GM12878 (cell line): ENCODE results near the gene PDIA3. TPM values are rescaled to one million over a fixed set of nuclear protein-coding genes. Genes with fewer than 3 reads are reported as not detected.

ENCODE experiments used
- ATAC-seq: fragments of 200-7000 bp; cut with Tn5 transposase; 3 replicates; pipeline ENCODE4 v1.9.1; 2020; ENCODE audit warnings: mild to moderate bottlenecking, moderate library complexity
- BruUV-seq: library from RNA; stranded (reverse); fragments of 400-500 nt; replicated peaks from 2 replicates; lab custom pipeline; 2021; lab: Mats Ljungman, UMichigan
- CTCF ChIA-PET: fragments of 300-600 bp; sonication (Branson Sonifier 250); formaldehyde crosslinking; extraction: SDS; loops from one replicate; lab custom pipeline; 2021; ENCODE audit warnings: inconsistent platforms; lab: Yijun Ruan, JAX
- POLR2A ChIA-PET: fragments of 350-600 bp; formaldehyde crosslinking; extraction: SDS; loops from one replicate; lab custom pipeline; 2021; ENCODE audit warnings: inconsistent platforms; lab: Charles Lee
- RAD21 ChIA-PET: fragments of 300-600 bp; sonication (Branson Sonifier 250); formaldehyde crosslinking; loops from one replicate; lab custom pipeline; 2023; ENCODE audit warnings: antibody characterized with exemption; ENCODE audit not compliant: unreplicated experiment; lab: Charles Lee
- SMC1A ChIA-PET: fragments of 300-600 bp; sonication (Branson Sonifier 250); formaldehyde crosslinking; loops from one replicate; lab custom pipeline; 2023; ENCODE audit not compliant: unreplicated experiment, uncharacterized antibody; lab: Charles Lee
- DNase-seq: peaks from one replicate; pipeline ENCODE4 v3.0.0-alpha.2; 2011; ENCODE audit warnings: low read depth, low spot score
- FAIRE-seq: peaks from 3 replicates; lab custom pipeline; 2011; peaks lifted over from hg19 to GRCh38; lab: Jason Lieb, UNC
- H2AFZ ChIP-seq: 2 replicates; pipeline ENCODE4 v1.6.0; 2011; ENCODE audit warnings: low read depth, low read length, control low read depth; ENCODE audit not compliant: control insufficient read depth
- H3K27ac ChIP-seq: 2 replicates; pipeline ENCODE4 v1.5.1; 2011; ENCODE audit warnings: control low read depth; ENCODE audit not compliant: control insufficient read depth, insufficient read depth
- H3K27me3 ChIP-seq, 2 experiments: replicated peaks in 1 of 2; 2 replicates each; pipeline versions ENCODE4 v1.6.0 to v1.6.1; 2011; ENCODE audit warnings: low read length in 1 of 2; ENCODE audit not compliant: control insufficient read depth in 2 of 2, insufficient read depth in 2 of 2
- H3K36me3 ChIP-seq, 2 experiments: 2 replicates each; pipeline ENCODE4 v1.5.1; 2011; ENCODE audit warnings: low read length in 1 of 2; ENCODE audit not compliant: control insufficient read depth in 2 of 2, insufficient read depth in 2 of 2
- H3K4me1 ChIP-seq: 2 replicates; pipeline ENCODE4 v1.6.1; 2011; ENCODE audit warnings: mild to moderate bottlenecking, low read length, moderate library complexity, mixed read lengths; ENCODE audit not compliant: control insufficient read depth, insufficient read depth
- H3K4me2 ChIP-seq: 2 replicates; pipeline ENCODE4 v1.6.0; 2011; ENCODE audit warnings: control low read depth; ENCODE audit not compliant: control insufficient read depth, insufficient read depth
- H3K4me3 ChIP-seq: fragments of 200-600 bp; sonication (generic); 2 replicates; pipeline ENCODE4 v1.5.1; 2016
- H3K79me2 ChIP-seq: 2 replicates; pipeline ENCODE4 v1.6.0; 2011; ENCODE audit warnings: low read length; ENCODE audit not compliant: control insufficient read depth, insufficient read depth
- H3K9ac ChIP-seq: 2 replicates; pipeline ENCODE4 v1.8.0; 2011; ENCODE audit warnings: low read length, control low read depth, mixed read lengths; ENCODE audit not compliant: control insufficient read depth, insufficient read depth
- H3K9me3 ChIP-seq: replicated peaks from 3 replicates; pipeline ENCODE4 v1.5.1; 2011; ENCODE audit warnings: mild to moderate bottlenecking, low read length; ENCODE audit not compliant: control insufficient read depth, insufficient read depth
- H4K20me1 ChIP-seq: 2 replicates; pipeline ENCODE4 v1.6.0; 2011; ENCODE audit not compliant: control insufficient read depth, insufficient read depth
- ESRRA ChIP-seq: IDR thresholded peaks from 2 replicates; pipeline ENCODE4 v1.6.1; 2012; ENCODE audit warnings: mild to moderate bottlenecking, low read length, improper control_type of control experiment
- KLF5 ChIP-seq: fragments of 450-650 bp; IDR thresholded peaks from 2 replicates; pipeline ENCODE4 v1.6.1; 2014; ENCODE audit warnings: mild to moderate bottlenecking; ENCODE audit not compliant: partially characterized antibody
- LARP7 ChIP-seq: fragments of 450-650 bp; IDR thresholded peaks from 2 replicates; pipeline ENCODE4 v1.6.1; 2017; ENCODE audit warnings: mild to moderate bottlenecking
- ZZZ3 ChIP-seq: IDR thresholded peaks from 2 replicates; pipeline ENCODE4 v1.6.1; 2011; ENCODE audit warnings: low read depth; ENCODE audit not compliant: control insufficient read depth, insufficient read length
- WGBS: methylation state at CpG from one replicate; pipeline ENCODE4 v1.1.6; 2016; ENCODE audit warnings: low lambda C conversion rate; ENCODE audit not compliant: insufficient replicate concordance, insufficient coverage; ENCODE audit errors: missing lambda C conversion rate; 5-methylcytosine and 5-hydroxymethylcytosine counted together
- in situ Hi-C: fragments of 300-500 bp; cut with MboI; formaldehyde crosslinking; loops from 9 replicates; pipeline ENCODE4 v1.14.3; 2018; ENCODE audit warnings: mixed read lengths
- intact Hi-C: fragments of 100-400 bp; cut with micrococcal nuclease; formaldehyde crosslinking; loops from one replicate; pipeline ENCODE4 v1.14.2; 2022; ENCODE audit not compliant: unreplicated experiment
- polyA plus RNA-seq, 11 experiments: library from polyadenylated mRNA; depleted of rRNA in 4 of 11; unstranded in 6 of 11; stranded (reverse) in 5 of 11; fragments of >200 nt; fragmentation: Nextera tagmentation in 4 of 11; fragmentation: Illumina TruSeq in 1 of 11; extraction: Ambion mirVana in 4 of 11; extraction: Trizol in 1 of 11; gene quantifications; 1 replicate in 1 of 11; 2 replicates in 10 of 11; pipeline versions ENCODE4 v1.2.1 to v1.2.3, GENCODE V29; 2011 to 2016; ENCODE audit warnings: inconsistent platforms in 2 of 11, missing spikeins in 2 of 11, low read depth in 1 of 11
- total RNA-seq, 4 experiments: library from RNA; depleted of rRNA in 3 of 4; stranded (reverse); fragments of >200 nt in 3 of 4; fragmentation: Illumina TruSeq in 1 of 4; extraction: Trizol in 1 of 4; gene quantifications; 2 replicates each; pipeline versions ENCODE4 v1.2.1 to v1.2.3, GENCODE V29; 2013 to 2021
- TF ChIP-seq, protein P1 (sequence below): fragments of 450-650 bp; conservative IDR thresholded peaks from 2 replicates; pipeline ENCODE4 v1.6.1; 2017; ENCODE audit warnings: mild to moderate bottlenecking, moderate library complexity

Gene PDIA3
- total and polyA plus RNA-seq, 10 of the 15 experiments (the other 5 are each of a cell fraction or from before 2014, with no cell fraction given), result 18.2 to 716 (median 181) TPM

DNA sequence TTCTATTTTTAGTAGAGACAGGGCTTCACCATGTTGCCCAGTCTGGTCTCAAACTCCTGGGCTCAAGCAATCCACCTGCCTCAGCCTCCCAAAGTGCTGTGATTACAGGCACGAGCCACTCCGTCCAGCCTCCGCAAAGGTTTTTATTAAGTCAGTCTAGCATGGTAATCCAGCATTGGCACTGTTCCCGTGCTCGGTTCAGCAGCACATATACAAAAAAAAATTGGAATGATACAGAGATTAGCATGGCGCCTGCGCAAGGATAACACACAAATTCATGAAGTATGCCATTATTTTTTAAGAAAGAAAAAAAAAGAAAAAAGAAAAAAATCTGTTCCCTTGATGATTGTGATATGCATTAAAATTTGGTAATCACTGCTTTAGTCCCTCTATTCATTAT, 44.1 kb upstream of the PDIA3 start:
- Histone ChIP-seq H3K9me3 (no peaks in the 10 kb centered on the region), H3K27me3 (no peaks in the 10 kb centered on the region; a peak in 1 of 4 replicates), H3K9ac (no peak overlapping the region), H3K4me3 (no peak overlapping the region), H4K20me1 (no peaks in the 10 kb centered on the region), H3K27ac (no peak overlapping the region), H2AFZ (no peak overlapping the region), H3K4me1 (no peaks in the 10 kb centered on the region), H3K79me2 (no peaks in the 10 kb centered on the region), H3K4me2 (no peak overlapping the region), H3K36me3 (no peaks in the 10 kb centered on the region)
- FAIRE-seq (no peak), DNase-seq (no peak), ATAC-seq (no peak)
- BruUV-seq, result no TSS peak
- in situ Hi-C loops (no loop called here), intact Hi-C loops (no loop called here)
- TF ChIP-seq ZZZ3 (no peak), LARP7 (no peak), ESRRA (no peak), KLF5 (no peak)
- TF ChIP-seq, protein P1, sequence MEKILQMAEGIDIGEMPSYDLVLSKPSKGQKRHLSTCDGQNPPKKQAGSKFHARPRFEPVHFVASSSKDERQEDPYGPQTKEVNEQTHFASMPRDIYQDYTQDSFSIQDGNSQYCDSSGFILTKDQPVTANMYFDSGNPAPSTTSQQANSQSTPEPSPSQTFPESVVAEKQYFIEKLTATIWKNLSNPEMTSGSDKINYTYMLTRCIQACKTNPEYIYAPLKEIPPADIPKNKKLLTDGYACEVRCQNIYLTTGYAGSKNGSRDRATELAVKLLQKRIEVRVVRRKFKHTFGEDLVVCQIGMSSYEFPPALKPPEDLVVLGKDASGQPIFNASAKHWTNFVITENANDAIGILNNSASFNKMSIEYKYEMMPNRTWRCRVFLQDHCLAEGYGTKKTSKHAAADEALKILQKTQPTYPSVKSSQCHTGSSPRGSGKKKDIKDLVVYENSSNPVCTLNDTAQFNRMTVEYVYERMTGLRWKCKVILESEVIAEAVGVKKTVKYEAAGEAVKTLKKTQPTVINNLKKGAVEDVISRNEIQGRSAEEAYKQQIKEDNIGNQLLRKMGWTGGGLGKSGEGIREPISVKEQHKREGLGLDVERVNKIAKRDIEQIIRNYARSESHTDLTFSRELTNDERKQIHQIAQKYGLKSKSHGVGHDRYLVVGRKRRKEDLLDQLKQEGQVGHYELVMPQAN, result no peak
- ChIA-PET CTCF (interaction anchor here (1.0 kb wide), 1 partner anchor 202 kb away, joined by 4 read pairs; no protein-coding TSS in a partner anchor), POLR2A (no interaction called here), SMC1A (interaction anchor here (1.4 kb wide), 1 partner anchor 68 kb away, joined by 3 read pairs; no protein-coding TSS in a partner anchor), RAD21 (no interaction called here)
- WGBS, result 47% methylated on average over 7 of the region's 7 CpGs
